Muscle layer of colon (tissue), 2 donors: ENCODE results near the gene ZNF467.

Experiments
- H3K27ac ChIP-seq: one replicate; pipeline ENCODE4 v1.7.0; 2013; ENCODE audit warnings: low read depth, mild to moderate bottlenecking, low read length, moderate library complexity
- H3K27me3 ChIP-seq, 2 donors: one replicate each; pipeline ENCODE4 v1.7.0; 2013; ENCODE audit warnings: low read length in 2 of 2, mild to moderate bottlenecking in 2 of 2; ENCODE audit not compliant: insufficient read depth in 2 of 2, control insufficient read depth in 1 of 2
- H3K36me3 ChIP-seq: one replicate; pipeline ENCODE4 v1.7.0; 2013; ENCODE audit warnings: mild to moderate bottlenecking, low read length; ENCODE audit not compliant: insufficient read depth
- H3K4me1 ChIP-seq: one replicate; pipeline ENCODE4 v1.7.0; 2013; ENCODE audit warnings: mild to moderate bottlenecking, low read length; ENCODE audit not compliant: insufficient read depth
- H3K4me3 ChIP-seq, 2 donors: one replicate each; pipeline ENCODE4 v1.7.0; 2013; ENCODE audit warnings: low read length in 2 of 2, low read depth in 1 of 2, mild to moderate bottlenecking in 1 of 2, moderate library complexity in 1 of 2
- H3K9ac ChIP-seq: one replicate; pipeline ENCODE4 v1.7.0; 2013; ENCODE audit warnings: low read length
- H3K9me3 ChIP-seq: one replicate; pipeline ENCODE4 v1.7.0; 2013; ENCODE audit warnings: mild to moderate bottlenecking, low read length
- donor health status: abdominal sarcoma.
- donor health status: Adenocarcinoma of cecum.

ZNF467 gene

DNA sequence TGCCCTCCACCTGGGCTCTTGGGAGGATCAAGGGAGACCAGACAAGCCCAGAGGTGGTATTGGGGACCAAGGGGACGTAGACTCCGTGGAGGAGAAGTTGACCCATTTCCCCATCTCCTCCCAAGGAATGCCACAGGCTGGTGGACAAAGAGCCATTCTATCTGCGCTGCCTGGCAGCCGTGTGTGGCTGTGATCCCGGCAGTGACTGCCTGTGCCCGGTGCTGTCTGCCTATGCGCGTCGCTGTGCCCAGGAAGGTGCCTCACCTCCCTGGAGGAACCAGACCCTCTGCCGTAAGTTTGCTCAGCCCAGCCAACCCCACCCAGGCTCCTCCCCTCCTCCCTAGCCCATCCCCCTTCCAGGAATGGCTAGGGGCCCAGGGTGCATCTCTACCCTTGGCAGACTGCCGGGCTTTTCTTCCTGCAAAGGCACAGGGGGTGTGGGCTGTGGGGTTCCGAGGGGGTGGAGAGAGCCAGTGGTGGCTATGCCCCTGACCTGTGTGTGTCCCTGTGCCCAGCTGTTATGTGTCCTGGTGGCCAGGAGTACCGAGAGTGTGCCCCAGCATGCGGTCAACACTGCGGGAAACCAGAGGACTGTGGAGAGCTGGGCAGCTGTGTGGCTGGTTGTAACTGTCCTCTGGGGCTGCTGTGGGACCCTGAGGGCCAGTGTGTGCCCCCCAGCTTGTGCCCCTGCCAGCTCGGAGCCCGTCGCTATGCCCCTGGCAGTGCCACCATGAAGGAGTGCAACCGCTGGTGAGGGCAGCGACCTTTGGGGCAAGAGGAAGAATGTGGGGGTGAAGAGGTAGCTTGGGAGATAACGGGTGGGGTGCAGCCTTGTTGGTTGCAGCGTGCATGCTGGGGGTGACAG is 10.2 kb upstream of the ZNF467 start:
- no peaks in the 10 kb centered on the region for H3K4me1 ChIP-seq
- H3K9me3 ChIP-seq, result no peaks in the 10 kb centered on the region
- no peak overlapping the region for H3K9ac ChIP-seq
- peaks cover 0 to 14% of the 10 kb centered on the region in 2 donors for H3K27me3 ChIP-seq
- H3K27ac ChIP-seq, result no peak overlapping the region
- H3K36me3 ChIP-seq, result no peaks in the 10 kb centered on the region
- no peak overlapping the region for H3K4me3 ChIP-seq

DNA sequence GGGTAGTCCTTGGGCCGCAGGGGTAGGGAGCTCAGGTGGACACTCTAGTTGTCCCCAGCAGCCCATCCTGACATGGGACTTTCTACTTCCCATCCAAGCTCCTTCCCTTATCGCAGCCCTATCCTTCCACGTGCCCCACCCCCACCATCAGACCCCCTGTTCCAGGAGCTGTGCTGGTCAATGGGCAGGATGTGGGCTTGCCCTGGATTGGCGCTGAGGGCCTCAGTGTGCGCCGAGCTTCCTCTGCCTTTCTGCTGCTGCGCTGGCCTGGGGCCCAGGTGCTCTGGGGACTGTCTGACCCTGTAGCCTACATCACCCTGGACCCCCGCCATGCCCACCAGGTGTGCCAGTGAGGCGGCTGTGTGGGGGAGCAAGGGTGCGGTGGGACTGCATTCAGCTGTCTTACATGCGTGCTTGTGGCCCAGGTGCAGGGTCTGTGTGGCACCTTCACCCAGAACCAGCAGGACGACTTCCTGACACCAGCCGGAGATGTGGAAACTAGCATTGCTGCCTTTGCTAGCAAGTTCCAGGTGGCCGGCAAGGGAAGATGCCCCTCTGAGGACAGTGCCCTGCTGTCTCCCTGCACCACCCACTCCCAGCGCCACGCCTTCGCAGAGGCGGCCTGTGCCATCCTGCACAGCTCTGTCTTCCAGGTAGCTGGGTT is 9.4 kb upstream of the ZNF467 start:
- Histone ChIP-seq H3K9me3 (no peaks in the 10 kb centered on the region), H3K4me1 (no peaks in the 10 kb centered on the region), H3K27me3 (peaks cover 0 to 6% of the 10 kb centered on the region in 2 donors), H3K9ac (no peak overlapping the region), H3K36me3 (no peaks in the 10 kb centered on the region), H3K27ac (no peak overlapping the region), H3K4me3 (no peak overlapping the region)

DNA sequence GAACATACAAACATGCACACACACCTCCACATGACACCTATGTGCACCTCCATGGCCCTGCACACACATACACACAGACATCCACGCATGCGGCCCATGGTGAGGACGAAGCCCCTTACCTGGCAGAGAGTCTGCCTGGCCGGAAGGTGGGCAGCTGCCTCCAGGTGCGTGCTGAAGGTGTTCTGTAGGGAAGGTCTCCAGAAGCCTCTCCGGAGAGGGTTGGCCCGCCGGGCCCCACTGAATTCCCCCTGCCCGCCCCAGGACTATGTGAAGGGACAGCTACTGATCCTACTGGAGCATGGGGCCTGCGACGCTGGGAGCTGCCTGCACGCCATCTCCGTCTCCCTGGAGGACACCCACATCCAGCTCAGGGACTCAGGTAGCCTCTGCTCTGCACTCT is 8.5 kb upstream of the ZNF467 start:
- Histone ChIP-seq H3K4me1 (no peaks in the 10 kb centered on the region), H3K27me3 (no peaks in the 10 kb centered on the region), H3K36me3 (no peaks in the 10 kb centered on the region), H3K27ac (no peak overlapping the region), H3K9ac (no peak overlapping the region), H3K4me3 (no peak overlapping the region), H3K9me3 (no peaks in the 10 kb centered on the region)

DNA sequence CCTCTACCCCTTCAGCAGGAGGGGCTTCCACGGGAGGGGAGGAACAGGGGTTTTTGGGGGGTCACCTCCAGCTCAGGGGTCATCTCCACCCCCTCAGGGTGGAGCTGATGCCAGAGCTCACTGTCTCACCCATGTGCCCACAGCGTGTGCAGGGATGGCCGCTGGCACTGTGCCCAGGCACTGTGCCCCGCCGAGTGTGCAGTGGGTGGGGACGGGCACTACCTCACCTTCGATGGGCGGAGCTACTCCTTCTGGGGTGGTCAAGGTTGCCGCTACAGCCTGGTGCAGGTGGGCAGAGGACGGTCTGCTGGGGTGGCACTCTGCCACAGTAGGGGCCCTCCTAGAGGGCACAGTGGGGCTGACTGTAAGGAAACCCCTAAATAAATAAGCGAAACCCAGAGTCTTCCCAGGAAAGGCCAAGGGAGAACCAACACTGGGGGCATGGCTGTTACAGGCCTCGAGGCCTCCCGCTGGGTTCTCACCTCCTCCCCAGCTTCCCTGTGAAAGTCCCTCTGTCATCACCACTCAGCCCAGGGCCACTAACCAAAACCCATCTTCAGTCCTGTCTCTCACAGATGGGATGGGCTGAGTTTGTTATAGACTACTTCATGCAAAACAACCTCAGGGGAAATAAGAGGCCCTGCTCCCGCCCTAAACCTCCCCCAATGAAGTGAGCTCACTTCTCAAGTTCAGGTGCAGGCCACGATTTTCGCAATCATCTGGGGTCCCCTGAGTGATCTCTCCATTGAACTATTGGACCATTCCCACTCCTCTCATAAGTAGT is 7.4 kb upstream of the ZNF467 start:
- Histone ChIP-seq H3K27ac (no peak overlapping the region), H3K36me3 (no peaks in the 10 kb centered on the region), H3K4me1 (no peaks in the 10 kb centered on the region), H3K9me3 (no peaks in the 10 kb centered on the region), H3K27me3 (no peaks in the 10 kb centered on the region), H3K4me3 (no peak overlapping the region), H3K9ac (no peak overlapping the region)

DNA sequence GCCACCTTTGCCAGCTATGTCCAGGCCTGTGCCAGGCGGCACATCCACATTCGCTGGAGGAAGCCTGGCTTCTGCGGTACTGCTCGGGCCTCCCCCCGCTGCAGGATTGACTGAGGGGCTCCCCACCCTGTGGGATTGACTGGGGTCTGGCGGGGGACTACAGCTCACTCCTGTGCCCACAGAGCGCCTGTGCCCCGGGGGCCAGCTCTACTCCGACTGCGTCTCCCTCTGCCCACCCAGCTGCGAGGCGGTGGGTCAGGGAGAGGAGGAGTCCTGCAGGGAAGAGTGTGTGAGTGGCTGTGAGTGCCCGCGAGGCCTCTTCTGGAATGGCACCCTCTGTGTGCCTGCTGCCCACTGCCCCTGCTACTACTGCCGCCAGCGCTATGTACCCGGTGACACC is 6.7 kb upstream of the ZNF467 start:
- Histone ChIP-seq H3K4me3 (no peak overlapping the region), H3K9me3 (no peaks in the 10 kb centered on the region), H3K27ac (no peak overlapping the region), H3K27me3 (no peaks in the 10 kb centered on the region), H3K4me1 (no peaks in the 10 kb centered on the region), H3K9ac (no peak overlapping the region), H3K36me3 (no peaks in the 10 kb centered on the region)

DNA sequence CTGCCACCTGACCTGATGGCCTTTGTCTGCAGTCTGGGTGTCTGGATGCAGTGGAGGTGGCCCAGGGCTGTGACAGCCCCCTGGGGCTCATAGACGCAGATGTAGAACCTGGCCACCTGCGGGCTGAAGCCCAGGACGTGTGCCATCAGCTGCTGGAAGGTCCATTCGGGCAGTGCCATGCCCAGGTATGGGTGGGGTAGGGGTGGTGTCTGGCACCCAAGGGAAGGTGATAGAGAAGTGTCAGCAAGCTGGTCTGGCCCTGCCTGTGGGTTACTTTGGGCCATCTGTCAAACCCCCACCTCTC is 6.1 kb upstream of the ZNF467 start:
- Histone ChIP-seq H3K9me3 (no peaks in the 10 kb centered on the region), H3K36me3 (no peaks in the 10 kb centered on the region), H3K27me3 (no peaks in the 10 kb centered on the region), H3K4me3 (no peak overlapping the region), H3K4me1 (no peaks in the 10 kb centered on the region), H3K27ac (no peak overlapping the region), H3K9ac (no peak overlapping the region)

DNA sequence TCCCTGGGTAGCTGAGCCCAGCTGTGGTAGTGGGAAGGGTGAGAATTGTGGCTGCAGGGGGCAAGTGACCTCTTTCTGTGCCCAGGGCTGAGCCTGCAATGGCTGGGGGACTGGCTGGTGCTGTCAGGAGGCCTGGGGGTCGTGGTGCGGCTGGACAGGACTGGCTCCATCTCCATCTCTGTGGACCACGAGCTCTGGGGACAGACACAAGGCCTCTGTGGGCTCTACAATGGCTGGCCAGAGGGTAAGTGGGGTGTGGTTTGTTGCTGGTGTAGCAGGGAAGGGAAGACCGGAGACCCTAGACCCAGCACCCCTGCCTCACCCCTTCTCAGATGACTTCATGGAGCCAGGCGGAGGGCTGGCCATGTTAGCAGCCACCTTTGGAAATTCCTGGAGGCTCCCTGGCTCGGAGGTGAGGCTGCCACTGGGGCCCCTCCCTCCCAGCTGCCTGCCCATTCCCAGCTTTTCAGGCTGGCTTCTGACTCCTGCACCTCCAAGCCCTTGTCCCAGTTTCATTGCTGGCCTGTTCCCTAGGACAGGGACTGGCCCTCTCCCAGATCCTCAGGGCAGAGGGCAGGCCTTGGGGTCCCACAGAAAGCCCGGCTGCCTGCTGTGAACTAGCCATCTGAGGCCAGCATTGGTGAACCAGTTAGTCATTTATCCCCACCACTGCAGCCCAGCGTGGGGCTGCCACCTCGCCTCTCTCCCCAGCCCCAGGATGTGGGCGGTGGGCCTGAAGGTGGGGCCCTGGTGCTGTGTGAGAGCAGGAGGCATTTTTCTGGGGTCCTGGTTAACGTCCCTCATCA is 5.5 kb upstream of the ZNF467 start:
- Histone ChIP-seq H3K9ac (no peak overlapping the region), H3K9me3 (no peaks in the 10 kb centered on the region), H3K4me1 (no peaks in the 10 kb centered on the region), H3K4me3 (no peak overlapping the region), H3K27ac (no peak overlapping the region), H3K27me3 (no peaks in the 10 kb centered on the region), H3K36me3 (no peaks in the 10 kb centered on the region)

DNA sequence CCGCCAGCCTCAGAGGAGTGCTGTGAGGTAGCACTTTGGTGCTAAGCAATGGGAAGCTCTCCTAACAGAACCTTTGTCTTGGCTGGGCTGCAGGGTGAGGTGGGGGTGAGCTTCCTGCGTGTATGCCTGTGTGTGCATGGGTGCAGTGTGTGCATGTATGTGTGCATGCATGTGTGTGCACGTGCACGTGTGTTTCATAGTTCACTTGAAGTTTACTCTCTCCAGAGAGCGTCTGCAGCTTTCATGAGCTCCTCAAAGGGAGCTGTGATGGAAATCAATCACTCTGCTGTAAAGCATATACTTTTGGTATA is 4.9 kb upstream of the ZNF467 start:
- H3K9me3 ChIP-seq, result no peaks in the 10 kb centered on the region
- H3K27me3 ChIP-seq, result no peaks in the 10 kb centered on the region
- no peak overlapping the region for H3K4me3 ChIP-seq
- H3K27ac ChIP-seq, result no peak overlapping the region
- no peaks in the 10 kb centered on the region for H3K4me1 ChIP-seq
- no peaks in the 10 kb centered on the region for H3K36me3 ChIP-seq
- H3K9ac ChIP-seq, result no peak overlapping the region

DNA sequence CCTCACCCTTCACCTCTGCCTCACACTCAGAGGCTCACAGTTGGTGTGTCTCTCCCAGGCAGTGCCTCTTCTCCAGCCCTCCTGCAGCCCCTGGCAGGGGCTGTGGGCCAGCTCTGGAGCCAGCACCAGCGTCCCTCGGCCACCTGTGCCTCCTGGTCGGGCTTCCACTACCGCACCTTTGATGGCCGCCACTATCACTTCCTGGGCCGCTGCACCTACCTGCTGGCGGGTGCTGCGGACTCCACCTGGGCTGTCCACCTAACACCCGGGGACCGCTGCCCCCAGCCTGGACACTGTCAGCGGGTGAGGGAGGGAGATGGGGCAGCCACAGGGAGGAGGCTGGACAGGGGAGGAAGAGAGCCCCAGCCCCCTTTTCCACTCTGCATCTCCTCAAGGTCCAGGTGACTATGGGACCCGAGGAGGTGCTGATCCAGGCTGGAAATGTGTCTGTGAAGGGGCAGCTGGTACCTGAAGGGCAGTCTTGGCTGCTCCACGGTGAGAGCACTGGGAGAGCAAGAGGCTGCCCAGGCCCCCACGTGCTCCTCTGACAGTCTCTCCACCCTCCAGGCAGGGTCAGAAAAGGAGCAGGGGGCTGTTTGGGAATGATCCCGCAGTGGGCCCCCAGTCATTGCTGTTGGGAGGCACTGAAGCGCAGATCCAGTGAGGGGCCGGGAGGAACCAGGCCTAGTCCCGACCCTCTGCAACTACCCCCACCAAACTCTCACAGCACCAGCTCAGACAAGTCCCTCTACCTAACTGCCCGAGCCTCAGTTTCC is 4.4 kb upstream of the ZNF467 start:
- H3K27ac ChIP-seq, result no peak overlapping the region
- H3K36me3 ChIP-seq, result no peaks in the 10 kb centered on the region
- no peaks in the 10 kb centered on the region for H3K9me3 ChIP-seq
- no peaks in the 10 kb centered on the region for H3K4me1 ChIP-seq
- no peaks in the 10 kb centered on the region for H3K27me3 ChIP-seq
- no peak overlapping the region for H3K9ac ChIP-seq
- no peak overlapping the region for H3K4me3 ChIP-seq

DNA sequence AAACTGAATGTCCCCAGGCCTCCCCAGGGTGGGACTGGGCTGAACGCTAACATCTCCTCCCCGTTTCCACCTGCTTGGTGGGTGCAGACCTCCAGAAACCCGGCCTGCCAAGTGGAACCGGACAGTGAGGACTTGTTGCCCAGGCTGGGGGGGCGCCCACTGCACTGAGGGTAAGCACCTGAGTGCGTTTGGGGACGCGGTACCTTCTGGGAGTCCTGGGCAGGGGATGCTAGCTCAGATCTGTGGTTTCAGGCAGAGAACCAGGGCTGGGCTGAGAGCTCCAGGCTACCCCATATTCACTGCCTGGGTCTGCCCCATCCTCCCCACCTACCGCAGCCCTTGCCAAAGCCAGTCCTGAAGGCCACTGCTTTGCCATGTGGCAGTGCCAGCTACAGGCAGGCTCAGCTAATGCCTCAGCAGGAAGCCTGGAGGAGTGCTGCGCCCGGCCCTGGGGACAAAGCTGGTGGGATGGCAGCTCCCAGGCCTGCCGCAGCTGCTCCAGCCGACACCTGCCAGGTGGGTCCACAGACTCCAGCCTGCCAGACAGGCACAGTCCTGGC is 3.5 kb upstream of the ZNF467 start:
- Histone ChIP-seq H3K9ac (no peak overlapping the region), H3K4me3 (no peak overlapping the region), H3K36me3 (no peaks in the 10 kb centered on the region), H3K27ac (no peak overlapping the region), H3K9me3 (no peaks in the 10 kb centered on the region), H3K27me3 (no peaks in the 10 kb centered on the region), H3K4me1 (no peaks in the 10 kb centered on the region)
